GM23338 (cell line): ENCODE data around the gene IDH2. TPM values are rescaled to one million over a fixed set of nuclear protein-coding genes. Genes with fewer than 3 reads are reported as not detected.

Experiments
- ATAC-seq: fragments of 200-7000 bp; cut with Tn5 transposase; 3 replicates; pipeline ENCODE4 v1.9.1; 2020
- DNase-seq: peaks from one replicate; pipeline ENCODE4 v3.0.0-alpha.2; 2015; ENCODE audit warnings: low spot score
- H2AFZ ChIP-seq: fragments of 200-600 bp; sonication (generic); 2 replicates; pipeline ENCODE4 v1.8.0; 2016; ENCODE audit warnings: antibody characterized with exemption, mild to moderate bottlenecking, moderate library complexity
- H3F3A ChIP-seq: fragments of 200-600 bp; sonication (generic); replicated peaks from 2 replicates; pipeline ENCODE4 v1.8.0; 2017; ENCODE audit warnings: antibody characterized with exemption, mixed run types, low read depth
- H3K27ac ChIP-seq: fragments of 200-600 bp; sonication (generic); 2 replicates; pipeline ENCODE4 v1.6.1; 2016; ENCODE audit warnings: low read depth
- H3K27me3 ChIP-seq: fragments of 200-600 bp; sonication (generic); 2 replicates; pipeline ENCODE4 v1.8.0; 2016; ENCODE audit warnings: mild to moderate bottlenecking, mixed run types, moderate library complexity; ENCODE audit not compliant: insufficient read depth
- H3K36me3 ChIP-seq: fragments of 200-600 bp; sonication (generic); 2 replicates; pipeline ENCODE4 v1.8.0; 2016; ENCODE audit warnings: mild to moderate bottlenecking; ENCODE audit not compliant: insufficient read depth
- H3K4me1 ChIP-seq: fragments of 200-600 bp; sonication (generic); 2 replicates; pipeline ENCODE4 v1.8.0; 2016; ENCODE audit warnings: mild to moderate bottlenecking, moderate library complexity; ENCODE audit not compliant: insufficient read depth
- H3K4me2 ChIP-seq: fragments of 200-600 bp; sonication (generic); 2 replicates; pipeline ENCODE4 v1.7.1; 2017; ENCODE audit warnings: mixed run types
- H3K4me3 ChIP-seq: fragments of 200-600 bp; sonication (generic); 2 replicates; pipeline ENCODE4 v1.6.1; 2016; ENCODE audit warnings: mixed run types
- H3K79me2 ChIP-seq: fragments of 200-600 bp; sonication (generic); replicated peaks from 2 replicates; pipeline ENCODE4 v1.8.0; 2017; ENCODE audit warnings: mild to moderate bottlenecking; ENCODE audit not compliant: insufficient read depth
- H3K9me2 ChIP-seq: fragments of 200-600 bp; sonication (generic); 2 replicates; pipeline ENCODE4 v1.8.0; 2017; ENCODE audit not compliant: insufficient read depth
- H4K20me1 ChIP-seq: fragments of 200-600 bp; sonication (generic); replicated peaks from 2 replicates; pipeline ENCODE4 v1.8.0; 2017; ENCODE audit warnings: mild to moderate bottlenecking; ENCODE audit not compliant: insufficient read depth
- H3K27ac Mint-ChIP-seq: 2 replicates; pipeline ENCODE4 v1.8.0; 2020; ENCODE audit warnings: inconsistent platforms, mild to moderate bottlenecking, moderate library complexity, mixed read lengths
- H3K27me3 Mint-ChIP-seq: 3 replicates; pipeline ENCODE4 v1.8.0; 2022; ENCODE audit warnings: low read depth, mild to moderate bottlenecking, moderate library complexity, mixed read lengths, inconsistent platforms; ENCODE audit not compliant: insufficient read depth, poor library complexity
- H3K36me3 Mint-ChIP-seq: 3 replicates; pipeline ENCODE4 v1.8.0; 2021; ENCODE audit warnings: low read depth, mild to moderate bottlenecking, inconsistent platforms, moderate library complexity, mixed read lengths
- H3K4me1 Mint-ChIP-seq: 3 replicates; pipeline ENCODE4 v1.8.0; 2020; ENCODE audit warnings: mild to moderate bottlenecking, inconsistent platforms, mixed read lengths
- H3K4me3 Mint-ChIP-seq: 3 replicates; pipeline ENCODE4 v1.8.0; 2021; ENCODE audit warnings: moderate library complexity, mild to moderate bottlenecking, inconsistent platforms, mixed read lengths
- H3K9me3 Mint-ChIP-seq: 3 replicates; pipeline ENCODE4 v1.8.0; 2020; ENCODE audit warnings: moderate library complexity, mild to moderate bottlenecking, inconsistent platforms, mixed read lengths
- CREB1 ChIP-seq: fragments of 250-450 bp; sonication (Bioruptor Pico); IDR thresholded peaks from 2 replicates; pipeline ENCODE4 v1.5.0; 2020; ENCODE audit warnings: low read depth, mild to moderate bottlenecking, moderate library complexity
- ETS1 ChIP-seq: IDR thresholded peaks from 2 replicates; pipeline ENCODE4 v1.6.1; 2016; ENCODE audit warnings: antibody characterized with exemption
- EZH2phosphoT487 ChIP-seq: fragments of 200-600 bp; sonication (generic); IDR thresholded peaks from one replicate; pipeline ENCODE4 v1.8.1; 2018; ENCODE audit warnings: antibody characterized with exemption; ENCODE audit not compliant: unreplicated experiment
- JUNB ChIP-seq: IDR thresholded peaks from one replicate; pipeline ENCODE4 v1.6.1; 2016; ENCODE audit warnings: antibody characterized with exemption; ENCODE audit not compliant: unreplicated experiment
- NANOG ChIP-seq: IDR thresholded peaks from 2 replicates; pipeline ENCODE4 v1.6.1; 2016; ENCODE audit warnings: antibody characterized with exemption, borderline replicate concordance
- ZNF114 ChIP-seq: fragments of 250-450 bp; sonication (Bioruptor Pico); IDR thresholded peaks from 2 replicates; pipeline ENCODE4 v1.5.0; 2020; ENCODE audit warnings: mild to moderate bottlenecking, moderate library complexity
- ZNF331 ChIP-seq: fragments of 250-450 bp; sonication (Bioruptor Pico); IDR thresholded peaks from 2 replicates; pipeline ENCODE4 v1.5.0; 2020; ENCODE audit warnings: low read depth, mild to moderate bottlenecking, moderate library complexity
- ZNF462 ChIP-seq: fragments of 250-450 bp; sonication (Bioruptor Pico); IDR thresholded peaks from 2 replicates; pipeline ENCODE4 v1.5.0; 2020; ENCODE audit warnings: mild to moderate bottlenecking, moderate library complexity
- polyA plus RNA-seq: library from polyadenylated mRNA; unstranded; fragments of >200 nt; fragmentation: Nextera tagmentation; extraction: Ambion mirVana; gene quantifications from 2 replicates; pipeline ENCODE4 v1.2.1, GENCODE V29; 2016
- total RNA-seq: library from RNA; depleted of rRNA; stranded (reverse); fragments of >200 nt; shearing (Covaris generic); gene quantifications from 2 replicates; pipeline ENCODE4 v1.2.3, GENCODE V29; 2014
- TF ChIP-seq, protein P1 (sequence below): IDR thresholded peaks from one replicate; pipeline ENCODE4 v1.6.1; 2018; ENCODE audit warnings: antibody characterized with exemption; ENCODE audit not compliant: unreplicated experiment

IDH2 gene
- total and polyA plus RNA-seq, 2 experiments from 2014 or later: 54.9 to 64.0 TPM

DNA sequence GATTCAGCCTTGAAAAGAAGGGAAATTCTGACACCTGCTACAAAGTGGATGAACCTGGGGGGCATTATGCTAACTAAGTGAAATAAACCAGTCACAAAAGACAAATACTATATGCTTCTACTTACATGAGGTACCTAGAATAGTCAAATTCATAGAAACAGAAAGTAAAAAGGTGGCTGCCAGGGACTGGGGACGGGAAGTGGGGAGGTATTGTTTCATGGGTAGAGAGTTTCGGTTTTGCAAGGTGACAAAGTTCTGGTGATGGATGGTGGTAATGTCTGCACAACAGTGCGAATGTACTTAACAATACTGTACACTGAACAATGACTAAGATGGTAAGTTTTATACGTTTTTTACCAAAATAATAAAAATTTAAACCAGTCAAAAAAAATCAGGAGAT is 4.8 kb downstream of the IDH2 start:
- no peak for DNase-seq
- H3K27me3 Mint-ChIP-seq: peaks cover 14% of the 10 kb centered on the region
- H3K4me1 Mint-ChIP-seq: peaks cover 32% of the 10 kb centered on the region
- Histone ChIP-seq H3K79me2 (peaks cover 5% of the 10 kb centered on the region), H3K4me3 (no peak overlapping the region), H4K20me1 (peaks cover 20% of the 10 kb centered on the region), H2AFZ (no peak overlapping the region), H3K4me2 (no peak overlapping the region), H3K36me3 (no peaks in the 10 kb centered on the region), H3K9me2 (no peaks in the 10 kb centered on the region), H3K4me1 (peaks cover 8% of the 10 kb centered on the region), H3F3A (peaks cover 11% of the 10 kb centered on the region; the same call in 1 of the 2 replicates), H3K27ac (no peak overlapping the region), H3K27me3 (peaks cover 11% of the 10 kb centered on the region; the same call in 1 of the 2 replicates)
- H3K36me3 Mint-ChIP-seq: 0 out of 3 replicates have a peak, but pooled peaks cover 4% of the 10 kb centered on the region
- no peak overlapping the region for H3K27ac Mint-ChIP-seq
- ATAC-seq: no peak
- TF ChIP-seq NANOG (no peak), ZNF462 (CRISPR knock-in tag) (no peak), ZNF331 (CRISPR knock-in tag) (no peak), ETS1 (no peak), ZNF114 (CRISPR knock-in tag) (no peak), EZH2phosphoT487 (no peak), JUNB (no peak), CREB1 (CRISPR knock-in tag) (no peak)
- TF ChIP-seq, protein P1, sequence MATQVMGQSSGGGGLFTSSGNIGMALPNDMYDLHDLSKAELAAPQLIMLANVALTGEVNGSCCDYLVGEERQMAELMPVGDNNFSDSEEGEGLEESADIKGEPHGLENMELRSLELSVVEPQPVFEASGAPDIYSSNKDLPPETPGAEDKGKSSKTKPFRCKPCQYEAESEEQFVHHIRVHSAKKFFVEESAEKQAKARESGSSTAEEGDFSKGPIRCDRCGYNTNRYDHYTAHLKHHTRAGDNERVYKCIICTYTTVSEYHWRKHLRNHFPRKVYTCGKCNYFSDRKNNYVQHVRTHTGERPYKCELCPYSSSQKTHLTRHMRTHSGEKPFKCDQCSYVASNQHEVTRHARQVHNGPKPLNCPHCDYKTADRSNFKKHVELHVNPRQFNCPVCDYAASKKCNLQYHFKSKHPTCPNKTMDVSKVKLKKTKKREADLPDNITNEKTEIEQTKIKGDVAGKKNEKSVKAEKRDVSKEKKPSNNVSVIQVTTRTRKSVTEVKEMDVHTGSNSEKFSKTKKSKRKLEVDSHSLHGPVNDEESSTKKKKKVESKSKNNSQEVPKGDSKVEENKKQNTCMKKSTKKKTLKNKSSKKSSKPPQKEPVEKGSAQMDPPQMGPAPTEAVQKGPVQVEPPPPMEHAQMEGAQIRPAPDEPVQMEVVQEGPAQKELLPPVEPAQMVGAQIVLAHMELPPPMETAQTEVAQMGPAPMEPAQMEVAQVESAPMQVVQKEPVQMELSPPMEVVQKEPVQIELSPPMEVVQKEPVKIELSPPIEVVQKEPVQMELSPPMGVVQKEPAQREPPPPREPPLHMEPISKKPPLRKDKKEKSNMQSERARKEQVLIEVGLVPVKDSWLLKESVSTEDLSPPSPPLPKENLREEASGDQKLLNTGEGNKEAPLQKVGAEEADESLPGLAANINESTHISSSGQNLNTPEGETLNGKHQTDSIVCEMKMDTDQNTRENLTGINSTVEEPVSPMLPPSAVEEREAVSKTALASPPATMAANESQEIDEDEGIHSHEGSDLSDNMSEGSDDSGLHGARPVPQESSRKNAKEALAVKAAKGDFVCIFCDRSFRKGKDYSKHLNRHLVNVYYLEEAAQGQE: no peak
- no peak overlapping the region for H3K4me3 Mint-ChIP-seq
- H3K9me3 Mint-ChIP-seq: peaks cover 6% of the 10 kb centered on the region
